OCI-LY1 (cell line): Measurements from ENCODE around the gene PDE6H.

Experiments
- H2AFZ ChIP-seq: fragments of 200-600 bp; sonication (generic), shearing (Covaris generic); 2 replicates; pipeline ENCODE4 v1.6.0; 2014; ENCODE audit warnings: antibody characterized with exemption, mild to moderate bottlenecking, low read length
- H3F3A ChIP-seq: fragments of 200-600 bp; sonication (generic), shearing (Covaris generic); 2 replicates; pipeline ENCODE4 v1.6.0; 2014; ENCODE audit warnings: mild to moderate bottlenecking, antibody characterized with exemption, low read length, moderate library complexity; ENCODE audit not compliant: insufficient read depth
- H3K27ac ChIP-seq: fragments of 200-600 bp; sonication (generic); 2 replicates; pipeline ENCODE4 v1.5.1; 2014; ENCODE audit warnings: low read length, mixed run types, mild to moderate bottlenecking, low read depth; ENCODE audit not compliant: poor library complexity, severe bottlenecking
- H3K27me3 ChIP-seq: fragments of 200-600 bp; sonication (generic); 2 replicates; pipeline ENCODE4 v1.6.0; 2014; ENCODE audit warnings: antibody characterized with exemption, mild to moderate bottlenecking, low read length, moderate library complexity; ENCODE audit not compliant: insufficient read depth
- H3K36me3 ChIP-seq: fragments of 200-600 bp; sonication (generic); 2 replicates; pipeline ENCODE4 v1.6.1; 2014; ENCODE audit warnings: mild to moderate bottlenecking, antibody characterized with exemption, low read length, moderate library complexity, mixed read lengths; ENCODE audit not compliant: insufficient read depth
- H3K4me1 ChIP-seq: fragments of 200-600 bp; sonication (generic); 2 replicates; pipeline ENCODE4 v1.5.1; 2014; ENCODE audit warnings: mild to moderate bottlenecking, low read length, moderate library complexity; ENCODE audit not compliant: insufficient read depth, severe bottlenecking
- H3K4me2 ChIP-seq: fragments of 200-600 bp; sonication (generic), shearing (Covaris generic); 2 replicates; pipeline ENCODE4 v1.6.1; 2014; ENCODE audit warnings: low read length
- H3K4me3 ChIP-seq: fragments of 200-600 bp; sonication (generic); 2 replicates; pipeline ENCODE4 v1.5.1; 2014; ENCODE audit warnings: low read length, low read depth, mild to moderate bottlenecking, mixed read lengths; ENCODE audit not compliant: poor library complexity, severe bottlenecking
- H3K79me2 ChIP-seq: fragments of 200-600 bp; shearing (Covaris generic); 2 replicates; pipeline ENCODE4 v1.6.1; 2016; ENCODE audit warnings: mixed run types, low read length, mixed read lengths; ENCODE audit not compliant: insufficient read depth
- H3K9ac ChIP-seq: fragments of 200-600 bp; sonication (generic), shearing (Covaris generic); 2 replicates; pipeline ENCODE4 v1.6.1; 2014; ENCODE audit warnings: mild to moderate bottlenecking, low read length, mixed read lengths
- H3K9me2 ChIP-seq: fragments of 200-600 bp; sonication (generic), shearing (Covaris generic); 2 replicates; pipeline ENCODE4 v1.6.1; 2014; ENCODE audit warnings: low read depth, mild to moderate bottlenecking, low read length, mixed read lengths
- H3K9me3 ChIP-seq: fragments of 200-600 bp; shearing (Covaris generic); 2 replicates; pipeline ENCODE4 v1.6.1; 2014; ENCODE audit warnings: low read length, mixed read lengths
- H4K20me1 ChIP-seq: fragments of 200-600 bp; sonication (generic), shearing (Covaris generic); 2 replicates; pipeline ENCODE4 v1.6.0; 2016; ENCODE audit warnings: mild to moderate bottlenecking, low read length; ENCODE audit not compliant: insufficient read depth
- EZH2 ChIP-seq: fragments of 200-600 bp; sonication (generic), shearing (Covaris generic); IDR thresholded peaks from 2 replicates; pipeline ENCODE4 v1.8.0; 2017; ENCODE audit warnings: borderline replicate concordance, mixed run types, mild to moderate bottlenecking, antibody characterized with exemption, low read length, moderate library complexity, mixed read lengths
- TF ChIP-seq, protein P1 (sequence below): fragments of 200-600 bp; sonication (generic), shearing (Covaris generic); IDR thresholded peaks from 2 replicates; pipeline ENCODE4 v1.5.1; 2017; ENCODE audit warnings: mild to moderate bottlenecking, antibody characterized with exemption, low read length, moderate library complexity, mixed read lengths

Gene PDE6H

DNA sequence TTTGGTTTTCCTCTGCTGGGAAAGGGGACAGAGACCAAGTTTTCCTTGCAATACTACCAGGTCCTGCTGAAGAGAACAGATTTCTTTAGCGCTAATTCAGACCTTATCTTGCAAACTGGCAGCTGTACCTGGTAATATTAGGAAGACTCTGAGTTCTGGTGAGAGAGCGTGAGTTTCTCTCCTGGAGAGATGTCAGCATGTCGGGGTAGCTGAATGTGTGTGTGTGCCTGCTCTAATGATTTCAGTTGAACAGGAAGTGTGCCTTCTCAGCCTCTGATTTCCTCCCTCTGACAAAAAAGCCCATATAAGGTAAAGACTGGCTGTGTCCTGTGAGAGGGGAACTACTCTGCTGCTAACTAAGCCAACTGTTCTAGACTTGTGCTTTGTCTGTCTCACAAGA is 24.2 kb upstream of the PDE6H start:
- no peak overlapping the region for H2AFZ ChIP-seq
- H3K79me2 ChIP-seq, result peaks cover 38% of the 10 kb centered on the region
- no peaks in the 10 kb centered on the region for H3K9me3 ChIP-seq
- H3K9ac ChIP-seq, result peak overlapping the region; percentile 84
- H3K27me3 ChIP-seq, result no peaks in the 10 kb centered on the region
- H3K4me1 ChIP-seq, result peaks cover 61% of the 10 kb centered on the region
- peaks cover 81% of the 10 kb centered on the region for H3K36me3 ChIP-seq
- peak overlapping the region; percentile 47 for H3K4me3 ChIP-seq
- TF ChIP-seq, protein P1, sequence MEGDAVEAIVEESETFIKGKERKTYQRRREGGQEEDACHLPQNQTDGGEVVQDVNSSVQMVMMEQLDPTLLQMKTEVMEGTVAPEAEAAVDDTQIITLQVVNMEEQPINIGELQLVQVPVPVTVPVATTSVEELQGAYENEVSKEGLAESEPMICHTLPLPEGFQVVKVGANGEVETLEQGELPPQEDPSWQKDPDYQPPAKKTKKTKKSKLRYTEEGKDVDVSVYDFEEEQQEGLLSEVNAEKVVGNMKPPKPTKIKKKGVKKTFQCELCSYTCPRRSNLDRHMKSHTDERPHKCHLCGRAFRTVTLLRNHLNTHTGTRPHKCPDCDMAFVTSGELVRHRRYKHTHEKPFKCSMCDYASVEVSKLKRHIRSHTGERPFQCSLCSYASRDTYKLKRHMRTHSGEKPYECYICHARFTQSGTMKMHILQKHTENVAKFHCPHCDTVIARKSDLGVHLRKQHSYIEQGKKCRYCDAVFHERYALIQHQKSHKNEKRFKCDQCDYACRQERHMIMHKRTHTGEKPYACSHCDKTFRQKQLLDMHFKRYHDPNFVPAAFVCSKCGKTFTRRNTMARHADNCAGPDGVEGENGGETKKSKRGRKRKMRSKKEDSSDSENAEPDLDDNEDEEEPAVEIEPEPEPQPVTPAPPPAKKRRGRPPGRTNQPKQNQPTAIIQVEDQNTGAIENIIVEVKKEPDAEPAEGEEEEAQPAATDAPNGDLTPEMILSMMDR, result no peak
- TF ChIP-seq EZH2, result no peak
- no peaks in the 10 kb centered on the region for H3K9me2 ChIP-seq
- 0 out of 2 replicates have a peak, but pooled peaks cover 3% of the 10 kb centered on the region for H3F3A ChIP-seq
- 0 out of 2 replicates have a peak, but pooled peaks cover 2% of the 10 kb centered on the region for H4K20me1 ChIP-seq
- H3K4me2 ChIP-seq, result peak overlapping the region; percentile 73
- H3K27ac ChIP-seq, result peak overlapping the region; percentile 95

DNA sequence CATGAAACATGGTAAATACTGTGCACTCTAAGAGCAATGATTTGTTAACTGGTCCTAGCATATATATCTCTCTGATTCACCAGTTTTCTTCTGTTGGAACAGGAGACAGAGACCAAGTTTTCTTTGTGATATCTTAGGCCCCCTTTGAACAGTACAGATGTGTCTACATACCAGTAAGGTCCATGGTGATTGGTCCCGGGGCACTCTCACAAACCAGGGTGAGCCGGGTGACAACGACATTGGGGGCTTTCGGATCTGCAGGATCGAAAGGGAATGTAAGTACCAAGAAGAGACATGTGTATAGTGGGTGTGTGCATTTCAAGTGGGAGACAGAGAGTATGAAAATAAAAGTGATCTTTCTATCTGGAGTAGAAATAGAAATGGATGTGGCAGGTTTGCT is 23.2 kb upstream of the PDE6H start:
- Histone ChIP-seq H3K27ac (peak overlapping the region; percentile 95), H3K4me3 (peak overlapping the region; percentile 14), H3K9ac (peak overlapping the region; percentile 84), H3K9me2 (no peaks in the 10 kb centered on the region), H3F3A (0 out of 2 replicates have a peak, but pooled peaks cover 3% of the 10 kb centered on the region), H3K9me3 (no peaks in the 10 kb centered on the region), H3K36me3 (peaks cover 80% of the 10 kb centered on the region), H4K20me1 (0 out of 2 replicates have a peak, but pooled peaks cover 2% of the 10 kb centered on the region), H3K4me1 (peaks cover 71% of the 10 kb centered on the region), H3K4me2 (peak overlapping the region; percentile 73; the same call in 1 of the 2 replicates), H3K79me2 (peaks cover 47% of the 10 kb centered on the region), H3K27me3 (no peaks in the 10 kb centered on the region), H2AFZ (no peak overlapping the region)
- TF ChIP-seq EZH2, result no peak
- TF ChIP-seq, protein P1, result no peak

DNA sequence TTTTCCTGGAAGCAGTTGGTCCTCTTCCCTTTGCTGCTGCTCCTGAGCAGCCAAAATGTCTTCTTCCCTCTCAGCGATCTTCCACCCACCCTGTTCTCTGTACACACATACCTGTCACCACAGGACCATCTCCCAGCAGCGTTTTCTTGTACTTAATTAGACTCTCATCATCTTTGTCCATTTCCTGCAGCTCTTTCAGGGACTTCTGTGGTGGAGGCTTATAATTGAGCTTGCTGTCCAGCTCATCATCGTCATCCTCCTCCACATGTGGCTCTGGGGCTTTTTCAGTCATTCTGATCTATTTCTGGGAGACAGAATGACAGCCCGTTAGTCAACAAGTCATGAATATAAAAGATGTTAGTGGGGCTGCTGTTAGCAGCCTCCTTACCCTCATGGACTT is 22.4 kb upstream of the PDE6H start:
- peaks cover 73% of the 10 kb centered on the region for H3K36me3 ChIP-seq
- TF ChIP-seq, protein P1, result no peak
- TF ChIP-seq EZH2, result no peak
- peak overlapping the region; percentile 12; the same call in 1 of the 2 replicates for H3K9ac ChIP-seq
- 0 out of 2 replicates have a peak, but pooled peaks cover 3% of the 10 kb centered on the region for H3F3A ChIP-seq
- peaks cover 55% of the 10 kb centered on the region for H3K79me2 ChIP-seq
- H3K27ac ChIP-seq, result peak overlapping the region; percentile 95
- no peak overlapping the region for H2AFZ ChIP-seq
- peak overlapping the region; percentile 20; the same call in 1 of the 2 replicates for H3K4me2 ChIP-seq
- no peak overlapping the region for H3K4me3 ChIP-seq
- 0 out of 2 replicates have a peak, but pooled peaks cover 2% of the 10 kb centered on the region for H4K20me1 ChIP-seq
- peaks cover 79% of the 10 kb centered on the region for H3K4me1 ChIP-seq
- H3K9me2 ChIP-seq, result no peaks in the 10 kb centered on the region
- H3K9me3 ChIP-seq, result no peaks in the 10 kb centered on the region
- H3K27me3 ChIP-seq, result no peaks in the 10 kb centered on the region
